WI38 (cell line): ENCODE measurements around the gene COL23A1.

Experiments
- H3K4me3 ChIP-seq: 2 replicates; pipeline ENCODE4 v1.5.1; 2011; ENCODE audit warnings: low read depth, mild to moderate bottlenecking, control low read depth, low read length
- CTCF ChIP-seq: IDR thresholded peaks from 2 replicates; pipeline ENCODE4 v1.5.1; 2012; ENCODE audit warnings: low read depth, mild to moderate bottlenecking, control low read depth, low read length

The COL23A1 gene

GRCh38 chr5:178227929-178228328 lies 362.3 kb downstream of the COL23A1 start:
- H3K4me3 ChIP-seq, result no peak overlapping the region
- no peak for TF ChIP-seq CTCF

- H3K4me3 ChIP-seq, result no peak overlapping the region
- no peak for TF ChIP-seq CTCF
Observed at GRCh38 chr5:178227138-178227659, 363.0 kb downstream of the COL23A1 start.

GRCh38 chr5:178225174-178225573 lies 365.0 kb downstream of the COL23A1 start:
- no peak overlapping the region for H3K4me3 ChIP-seq
- no peak for TF ChIP-seq CTCF

- H3K4me3 ChIP-seq, result no peak overlapping the region
- TF ChIP-seq CTCF, result no peak
Observed at GRCh38 chr5:178224403-178224802, 365.8 kb downstream of the COL23A1 start.

GRCh38 chr5:178223828-178224335 lies 366.3 kb downstream of the COL23A1 start:
- H3K4me3 ChIP-seq, result no peak overlapping the region
- no peak for TF ChIP-seq CTCF

GRCh38 chr5:178223196-178223773 lies 366.9 kb downstream of the COL23A1 start:
- TF ChIP-seq CTCF, result no peak
- no peak overlapping the region for H3K4me3 ChIP-seq

GRCh38 chr5:178222292-178222691 lies 367.9 kb downstream of the COL23A1 start:
- TF ChIP-seq CTCF, result no peak
- no peak overlapping the region for H3K4me3 ChIP-seq
